ENCODE data around the gene NLN.
"Not testable (repeated sequence)": the region's sequence is repeated elsewhere in the genome, so short reads cannot be mapped to it uniquely, and the experiment has no call there.

Gene NLN

GRCh38 chr5:65772963-65773362 is 51.0 kb downstream of the NLN start:
- DNase-seq (ENCODE audit: low read depth), result not testable (repeated sequence)

GRCh38 chr5:65774346-65774745 is 52.3 kb downstream of the NLN start:
- peak; percentile 86 for DNase-seq (ENCODE audit: low read depth)

GRCh38 chr5:65775476-65775875 is 53.5 kb downstream of the NLN start:
- DNase-seq (ENCODE audit: low read depth), result no peak

- DNase-seq (ENCODE audit: low read depth), result peak; percentile 52
Observed at GRCh38 chr5:65776441-65777141, 54.6 kb downstream of the NLN start.

GRCh38 chr5:65778126-65778525 is 56.1 kb downstream of the NLN start:
- no peak for DNase-seq (ENCODE audit: low read depth)

GRCh38 chr5:65779643-65780042 is 57.6 kb downstream of the NLN start:
- no peak for DNase-seq (ENCODE audit: low read depth)

GRCh38 chr5:65788296-65788695 is 66.3 kb downstream of the NLN start:
- DNase-seq (ENCODE audit: low read depth), result not testable (repeated sequence)

- no peak for DNase-seq (ENCODE audit: low read depth)
Observed at GRCh38 chr5:65790371-65791163, 68.6 kb downstream of the NLN start.

GRCh38 chr5:65791712-65792673 is 70.0 kb downstream of the NLN start:
- no peak for DNase-seq (ENCODE audit: low read depth)

- peak; percentile 62 for DNase-seq (ENCODE audit: low read depth)
Observed at GRCh38 chr5:65796269-65796668, 74.3 kb downstream of the NLN start.

- DNase-seq (ENCODE audit: low read depth), result no peak
Observed at GRCh38 chr5:65796751-65797316, 74.8 kb downstream of the NLN start.

GRCh38 chr5:65797481-65797880 is 75.5 kb downstream of the NLN start:
- no peak for DNase-seq (ENCODE audit: low read depth)

- DNase-seq (ENCODE audit: low read depth), result no peak
Observed at GRCh38 chr5:65799857-65800256, 77.9 kb downstream of the NLN start.

- no peak for DNase-seq (ENCODE audit: low read depth)
Observed at GRCh38 chr5:65800775-65801174, 78.8 kb downstream of the NLN start.

GRCh38 chr5:65801352-65801783 is 79.4 kb downstream of the NLN start:
- peak; percentile 78 for DNase-seq (ENCODE audit: low read depth)

- no peak for DNase-seq (ENCODE audit: low read depth)
Observed at GRCh38 chr5:65802080-65802479, 80.1 kb downstream of the NLN start.

- DNase-seq (ENCODE audit: low read depth), result no peak
Observed at GRCh38 chr5:65802820-65803219, 80.8 kb downstream of the NLN start.

GRCh38 chr5:65803699-65804391 is 81.8 kb downstream of the NLN start:
- DNase-seq (ENCODE audit: low read depth), result no peak

- no peak for DNase-seq (ENCODE audit: low read depth)
Observed at GRCh38 chr5:65805089-65805488, 83.1 kb downstream of the NLN start.

- not testable (repeated sequence) for DNase-seq (ENCODE audit: low read depth)
Observed at GRCh38 chr5:65807494-65807893, 85.5 kb downstream of the NLN start.

- peak; percentile 46 for DNase-seq (ENCODE audit: low read depth)
Observed at GRCh38 chr5:65808251-65808741, 86.3 kb downstream of the NLN start.
